GM23248 (cell line): ENCODE results near the gene TOM1. TPM values are rescaled to one million over a fixed set of nuclear protein-coding genes. Genes with fewer than 3 reads are reported as not detected.

Experiments
- DNase-seq: peaks from one replicate; pipeline ENCODE4 v3.0.0-alpha.2; 2015
- H2AFZ ChIP-seq: fragments of 200-600 bp; sonication (generic); 2 replicates; pipeline ENCODE4 v1.6.1; 2016; ENCODE audit warnings: antibody characterized with exemption
- H3F3A ChIP-seq: fragments of 200-600 bp; sonication (generic); 2 replicates; pipeline ENCODE4 v1.6.1; 2016; ENCODE audit warnings: mild to moderate bottlenecking, antibody characterized with exemption, mixed run types; ENCODE audit not compliant: insufficient read depth
- H3K27ac ChIP-seq: fragments of 200-600 bp; sonication (generic); 2 replicates; pipeline ENCODE4 v1.5.1; 2016; ENCODE audit warnings: mild to moderate bottlenecking
- H3K27me3 ChIP-seq: fragments of 200-600 bp; sonication (generic); replicated peaks from 2 replicates; pipeline ENCODE4 v1.6.1; 2016; ENCODE audit warnings: mild to moderate bottlenecking; ENCODE audit not compliant: insufficient read depth
- H3K36me3 ChIP-seq: fragments of 200-600 bp; sonication (generic); 2 replicates; pipeline ENCODE4 v1.6.1; 2016; ENCODE audit warnings: low read depth, mild to moderate bottlenecking
- H3K4me1 ChIP-seq: fragments of 200-600 bp; sonication (generic); 2 replicates; pipeline ENCODE4 v1.6.1; 2016; ENCODE audit warnings: mild to moderate bottlenecking; ENCODE audit not compliant: insufficient read depth
- H3K4me2 ChIP-seq: fragments of 200-600 bp; sonication (generic); one replicate; pipeline ENCODE4 v1.6.1; 2016; ENCODE audit warnings: mild to moderate bottlenecking; ENCODE audit not compliant: unreplicated experiment
- H3K4me3 ChIP-seq: fragments of 200-600 bp; sonication (generic); 2 replicates; pipeline ENCODE4 v1.5.1; 2016; ENCODE audit warnings: mild to moderate bottlenecking
- H3K79me2 ChIP-seq: fragments of 200-600 bp; sonication (generic); 2 replicates; pipeline ENCODE4 v1.6.1; 2016; ENCODE audit warnings: mild to moderate bottlenecking; ENCODE audit not compliant: insufficient read depth
- H3K9ac ChIP-seq: fragments of 200-600 bp; sonication (generic); 2 replicates; pipeline ENCODE4 v1.6.1; 2016; ENCODE audit warnings: mild to moderate bottlenecking
- H3K9me2 ChIP-seq: fragments of 200-600 bp; sonication (generic); 2 replicates; pipeline ENCODE4 v1.6.1; 2016; ENCODE audit warnings: mixed run types, mild to moderate bottlenecking, moderate library complexity; ENCODE audit not compliant: insufficient read depth
- H3K9me3 ChIP-seq: fragments of 200-600 bp; sonication (generic); one replicate; pipeline ENCODE4 v1.6.1; 2017; ENCODE audit warnings: low read depth
- H4K20me1 ChIP-seq: fragments of 200-600 bp; sonication (generic); 2 replicates; pipeline ENCODE4 v1.6.0; 2016; ENCODE audit not compliant: insufficient read depth
- EZH2 ChIP-seq: fragments of 200-600 bp; sonication (generic); IDR thresholded peaks from 2 replicates; pipeline ENCODE4 v1.6.1; 2018; ENCODE audit warnings: antibody characterized with exemption, mild to moderate bottlenecking; ENCODE audit not compliant: insufficient read depth, poor library complexity, severe bottlenecking
- EZH2phosphoT487 ChIP-seq: fragments of 200-600 bp; sonication (generic); IDR thresholded peaks from 2 replicates; pipeline ENCODE4 v1.6.1; 2018; ENCODE audit warnings: antibody characterized with exemption, moderate library complexity, mild to moderate bottlenecking, low read depth; ENCODE audit not compliant: insufficient read depth
- WGBS, 2 experiments: methylation state at CpG; one replicate each; pipeline ENCODE4 v1.1.6; 2015 to 2017; ENCODE audit warnings: low lambda C conversion rate in 2 of 2, low coverage in 1 of 2; ENCODE audit errors: missing lambda C conversion rate in 2 of 2; 5-methylcytosine and 5-hydroxymethylcytosine counted together
- in situ Hi-C: fragments of 300-500 bp; cut with MboI; formaldehyde crosslinking; loops from 2 replicates; pipeline ENCODE4 v1.15.0; 2020
- polyA plus RNA-seq: library from polyadenylated mRNA; unstranded; fragments of >200 nt; fragmentation: Nextera tagmentation; extraction: Ambion mirVana; gene quantifications from 2 replicates; pipeline ENCODE4 v1.2.1, GENCODE V29; 2016
- total RNA-seq: library from RNA; depleted of rRNA; stranded (reverse); fragments of >200 nt; shearing (Covaris generic); gene quantifications from 2 replicates; pipeline ENCODE4 v1.2.3, GENCODE V29; 2014

TOM1 gene
- total and polyA plus RNA-seq, 2 experiments from 2014 or later, result 61.3 to 69.7 TPM

- DNase-seq, result no peak
- H3K9me3 ChIP-seq, result no peaks in the 10 kb centered on the region
- no peak overlapping the region for H3K9ac ChIP-seq
- TF ChIP-seq EZH2 (no peak), EZH2phosphoT487 (no peak)
- H3K36me3 ChIP-seq, result peaks cover 16% of the 10 kb centered on the region; the same call in 1 of the 2 replicates
- H2AFZ ChIP-seq, result no peak overlapping the region
- no peak overlapping the region for H3K4me2 ChIP-seq
- in situ Hi-C loops, result no loop called here
- peaks cover 15% of the 10 kb centered on the region for H3K4me1 ChIP-seq
- no peak overlapping the region for H3K4me3 ChIP-seq
- H3K79me2 ChIP-seq, result peaks cover 50% of the 10 kb centered on the region
- H4K20me1 ChIP-seq, result no peaks in the 10 kb centered on the region
- no peaks in the 10 kb centered on the region for H3K27me3 ChIP-seq
- 92 to 95% methylated on average over 21 to 24 of the region's 24 CpGs for WGBS, 2 experiments
- H3K9me2 ChIP-seq, result no peaks in the 10 kb centered on the region
- peaks cover 5% of the 10 kb centered on the region for H3F3A ChIP-seq
- no peak overlapping the region for H3K27ac ChIP-seq
These were observed 18.9 kb downstream of the TOM1 start for GRCh38 chr22:35318346-35319215.

GRCh38 chr22:35319244-35319985 is 19.7 kb downstream of the TOM1 start:
- H4K20me1 ChIP-seq, result no peaks in the 10 kb centered on the region
- no peaks in the 10 kb centered on the region for H3K27me3 ChIP-seq
- H3K4me3 ChIP-seq, result no peak overlapping the region
- no peak overlapping the region for H3K27ac ChIP-seq
- no peak overlapping the region for H2AFZ ChIP-seq
- peaks cover 42% of the 10 kb centered on the region for H3K79me2 ChIP-seq
- no peaks in the 10 kb centered on the region for H3K9me2 ChIP-seq
- peaks cover 25% of the 10 kb centered on the region; the same call in 1 of the 2 replicates for H3K36me3 ChIP-seq
- in situ Hi-C loops, result no loop called here
- no peaks in the 10 kb centered on the region for H3F3A ChIP-seq
- H3K9ac ChIP-seq, result no peak overlapping the region
- no peak overlapping the region for H3K4me2 ChIP-seq
- H3K9me3 ChIP-seq, result no peaks in the 10 kb centered on the region
- H3K4me1 ChIP-seq, result peaks cover 7% of the 10 kb centered on the region; the same call in 1 of the 2 replicates
- WGBS, 2 experiments, result 94 to 96% methylated on average over 18 of the region's 18 CpGs
- TF ChIP-seq EZH2 (no peak), EZH2phosphoT487 (no peak)
- no peak for DNase-seq

- in situ Hi-C loops, result no loop called here
These were observed 22.4 kb downstream of the TOM1 start for GRCh38 chr22:35322126-35322525.

GRCh38 chr22:35322893-35323292 is 23.2 kb downstream of the TOM1 start:
- in situ Hi-C loops, result no loop called here
- no peak for DNase-seq
- Histone ChIP-seq H3K9me3 (no peaks in the 10 kb centered on the region), H3K9me2 (no peaks in the 10 kb centered on the region), H3K4me2 (no peak overlapping the region), H4K20me1 (no peaks in the 10 kb centered on the region), H3K36me3 (peaks cover 51% of the 10 kb centered on the region; the same call in 1 of the 2 replicates), H3K4me1 (no peaks in the 10 kb centered on the region), H3K27ac (no peak overlapping the region), H2AFZ (no peak overlapping the region), H3F3A (no peaks in the 10 kb centered on the region), H3K4me3 (no peak overlapping the region), H3K79me2 (0 out of 2 replicates have a peak, but pooled peaks cover 7% of the 10 kb centered on the region), H3K9ac (no peak overlapping the region), H3K27me3 (no peaks in the 10 kb centered on the region)
- 84 to 87% methylated on average over 15 of the region's 15 CpGs for WGBS, 2 experiments
- TF ChIP-seq EZH2phosphoT487, result no peak
- no peak for TF ChIP-seq EZH2

More at GRCh38 chr22:35322126-35322525, 22.4 kb downstream of the TOM1 start:
- H2AFZ ChIP-seq, result no peak overlapping the region
- H3K9me2 ChIP-seq, result no peaks in the 10 kb centered on the region
- TF ChIP-seq EZH2phosphoT487 (no peak), EZH2 (no peak)
- H3K27ac ChIP-seq, result no peak overlapping the region
- H3K9ac ChIP-seq, result no peak overlapping the region
- no peak overlapping the region for H3K4me3 ChIP-seq
- no peak overlapping the region for H3K4me2 ChIP-seq
- 91 to 92% methylated on average over 10 of the region's 10 CpGs for WGBS, 2 experiments
- no peak for DNase-seq
- H3F3A ChIP-seq, result no peaks in the 10 kb centered on the region
- H3K27me3 ChIP-seq, result no peaks in the 10 kb centered on the region
- H3K79me2 ChIP-seq, result peaks cover 15% of the 10 kb centered on the region
- H3K4me1 ChIP-seq, result no peaks in the 10 kb centered on the region
- no peaks in the 10 kb centered on the region for H4K20me1 ChIP-seq
- peaks cover 44% of the 10 kb centered on the region; the same call in 1 of the 2 replicates for H3K36me3 ChIP-seq
- H3K9me3 ChIP-seq, result no peaks in the 10 kb centered on the region
